Jurkat, Clone E6-1 (cell line): ENCODE results near the gene ZNF135.

Source experiments
- DNase-seq: peaks from one replicate; pipeline ENCODE4 v3.0.0-alpha.2; 2011; ENCODE audit warnings: low read depth, low spot score
- H3K4me3 ChIP-seq: 2 replicates; pipeline ENCODE4 v1.5.1; 2011; ENCODE audit warnings: mild to moderate bottlenecking, low read length, control low read depth, moderate library complexity

ZNF135 gene

DNA sequence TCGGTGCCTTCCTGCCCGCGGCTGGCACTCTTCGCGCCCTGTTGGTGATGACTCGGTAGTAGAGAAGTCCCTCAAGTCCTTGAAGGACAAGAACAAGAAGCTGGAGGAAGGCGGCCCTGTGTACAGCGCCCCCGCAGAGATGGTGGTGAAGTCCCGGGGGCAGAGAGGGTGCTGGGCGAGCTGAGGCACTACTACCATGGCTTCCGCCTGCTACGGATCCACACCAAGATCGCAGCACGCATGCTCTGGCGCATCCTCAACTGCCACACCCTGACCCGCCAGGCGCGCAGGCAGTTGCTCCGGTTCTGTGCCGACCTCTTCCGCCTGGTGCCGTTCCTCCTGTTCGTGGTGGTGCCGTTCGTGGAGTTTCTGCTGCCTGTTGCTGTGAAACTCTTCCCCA lies 14.2 kb upstream of the ZNF135 start:
- H3K4me3 ChIP-seq = no peak overlapping the region

DNA sequence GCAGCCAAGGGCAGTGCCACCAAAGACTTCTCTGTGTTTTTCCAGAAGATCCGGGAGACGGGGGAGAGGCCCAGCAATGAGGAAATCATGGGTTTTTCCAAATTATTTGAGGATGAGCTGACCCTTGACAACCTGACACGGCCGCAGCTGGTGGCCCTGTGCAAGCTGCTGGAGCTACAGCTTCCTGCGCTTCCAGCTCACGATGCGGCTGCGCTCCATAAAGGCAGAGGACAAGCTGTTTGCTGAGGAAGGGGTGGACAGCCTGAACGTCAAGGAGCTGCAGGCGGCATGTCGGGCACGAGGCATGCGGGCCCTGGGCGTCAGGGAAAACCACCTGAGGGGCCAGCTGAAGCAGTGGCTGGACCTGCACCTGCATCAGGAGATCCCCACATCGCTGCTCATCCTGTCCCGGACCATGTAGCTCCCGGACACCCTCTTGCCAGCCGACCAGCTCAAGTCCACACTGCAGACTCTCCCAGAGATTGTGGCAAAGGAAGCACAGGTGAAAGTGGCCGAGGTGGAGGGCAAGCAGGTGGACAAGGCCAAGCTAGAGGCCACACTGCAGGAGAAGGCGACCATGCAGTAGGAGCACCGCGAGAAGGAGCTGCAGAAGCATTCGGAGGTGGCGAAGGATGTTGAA lies 13.6 kb upstream of the ZNF135 start:
- H3K4me3 ChIP-seq = no peak overlapping the region
- DNase-seq = no peak

More for the DNA sequence above, 14.2 kb upstream of the ZNF135 start:
- DNase-seq = no peak

- H3K4me3 ChIP-seq = no peak overlapping the region
- DNase-seq = no peak
These were observed 12.2 kb upstream of the ZNF135 start for GRCh38 chr19:58046856-58047255.

DNA sequence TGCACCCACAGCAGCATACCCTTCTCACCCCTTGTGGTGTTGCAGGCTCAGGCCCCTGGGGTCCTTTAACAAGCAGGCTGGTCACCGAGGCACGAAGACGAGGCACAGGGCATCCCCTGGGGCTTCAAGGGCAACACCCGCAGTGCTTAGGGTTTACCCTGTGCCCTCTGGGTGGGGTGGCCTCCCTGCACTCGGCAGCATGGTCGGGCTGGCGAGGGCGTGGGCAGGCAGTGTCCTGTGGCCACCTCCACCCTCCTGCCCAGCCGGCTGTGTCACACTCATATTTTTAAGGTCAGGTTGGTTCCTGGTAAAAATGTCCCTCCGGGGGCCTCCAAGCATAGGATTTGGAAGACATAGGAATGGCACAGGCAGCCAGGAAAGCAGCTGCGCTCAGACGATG lies 11.4 kb upstream of the ZNF135 start:
- H3K4me3 ChIP-seq = no peak overlapping the region
- no peak for DNase-seq

DNA sequence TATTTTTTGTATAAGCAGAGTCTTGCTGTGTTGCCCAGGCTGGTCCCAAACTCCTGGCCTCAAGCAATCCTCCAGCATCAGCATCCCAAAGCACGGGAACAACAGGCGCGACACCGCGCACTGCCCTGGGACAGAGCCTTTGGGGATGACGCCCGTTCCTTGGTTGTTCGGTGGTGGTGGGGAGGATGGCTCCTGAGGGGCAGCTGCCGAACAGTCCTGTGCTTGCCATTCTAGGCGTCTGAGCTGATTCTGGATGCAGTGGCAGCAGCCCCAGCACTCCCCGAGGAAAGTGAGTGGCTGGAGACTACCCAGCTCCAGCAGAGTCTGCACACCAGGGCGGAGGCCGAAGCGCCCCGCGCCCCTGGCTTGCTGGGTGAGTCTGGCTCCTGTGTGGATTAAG lies 6.8 kb upstream of the ZNF135 start:
- no peak for DNase-seq

GRCh38 chr19:58053480-58054156 lies 5.5 kb upstream of the ZNF135 start:
- DNase-seq = no peak
- H3K4me3 ChIP-seq = no peak overlapping the region

More for the DNA sequence above, 6.8 kb upstream of the ZNF135 start:
- no peak overlapping the region for H3K4me3 ChIP-seq

DNA sequence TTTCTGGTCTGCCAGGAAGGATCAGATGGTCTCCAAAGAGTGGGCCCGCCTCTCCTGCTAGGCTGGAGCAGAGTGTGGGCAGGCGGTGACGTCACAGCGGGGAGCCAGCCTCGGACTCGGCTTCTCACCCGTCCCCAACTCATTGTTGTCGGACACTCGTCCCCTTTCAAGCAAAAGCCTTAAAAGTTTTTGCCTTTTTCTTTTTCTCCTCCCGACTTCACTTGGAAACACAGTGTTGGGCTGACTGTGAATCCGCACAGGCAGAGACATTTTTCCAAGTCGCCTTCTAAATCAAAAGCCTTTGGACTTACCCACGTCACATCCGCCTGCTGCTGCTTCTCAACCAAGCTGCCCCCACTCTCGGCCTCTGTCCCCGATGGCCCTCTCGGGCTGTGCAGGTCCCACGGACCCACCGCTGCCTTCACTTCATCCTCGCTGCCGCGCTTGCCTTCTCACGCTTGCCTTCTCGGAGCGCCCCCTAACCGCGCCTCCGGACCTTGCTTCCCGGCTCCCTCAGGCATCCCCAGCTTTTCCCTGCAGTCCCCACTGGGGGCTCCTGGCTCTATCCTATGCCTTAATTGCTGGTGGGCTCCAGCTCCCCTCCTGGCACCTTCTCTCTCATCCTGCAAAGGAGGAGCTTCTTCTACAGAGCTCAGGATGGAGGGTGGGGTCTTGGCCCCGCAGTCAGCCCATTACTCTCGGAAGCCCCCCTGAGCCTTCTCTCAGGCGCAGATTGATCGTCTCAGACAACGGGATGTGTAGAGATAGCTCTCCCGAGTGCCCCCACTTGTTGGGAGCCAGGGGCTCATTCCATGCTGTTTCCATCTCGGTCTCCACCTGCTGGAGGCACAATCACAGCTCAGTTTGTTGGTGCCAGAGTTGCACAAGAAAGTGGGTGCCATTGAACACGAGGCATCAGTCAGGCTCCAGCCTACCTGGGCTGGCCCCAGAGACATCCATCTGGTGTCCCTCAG lies 3.9 kb upstream of the ZNF135 start:
- no peak for DNase-seq
- H3K4me3 ChIP-seq = no peak overlapping the region

- DNase-seq = no peak
- H3K4me3 ChIP-seq = no peak overlapping the region
These were observed 2.8 kb upstream of the ZNF135 start for GRCh38 chr19:58056261-58056660.

GRCh38 chr19:58056861-58057260 lies 2.2 kb upstream of the ZNF135 start:
- H3K4me3 ChIP-seq = no peak overlapping the region
- DNase-seq = no peak

DNA sequence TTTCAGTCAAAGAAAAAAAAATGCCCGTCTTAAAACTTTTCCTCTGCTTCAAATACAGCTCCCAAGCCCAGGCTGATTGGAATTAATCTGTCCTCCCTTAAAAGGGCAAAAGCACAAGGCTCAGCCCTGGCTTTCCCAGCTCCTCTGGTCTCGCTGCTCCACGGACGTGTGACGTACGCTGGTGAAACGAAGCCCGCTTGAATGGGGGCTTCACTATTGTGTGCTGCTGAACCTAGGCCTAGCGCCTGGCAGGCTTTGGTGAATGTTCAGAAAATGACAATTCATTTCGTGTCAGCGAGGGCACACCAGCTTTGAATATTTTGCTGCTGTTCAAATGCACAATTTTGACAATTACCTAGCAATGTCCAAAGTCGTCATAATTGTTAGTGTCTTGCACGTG lies 615 bp upstream of the ZNF135 start:
- no peak for DNase-seq
- H3K4me3 ChIP-seq = no peak overlapping the region

DNA sequence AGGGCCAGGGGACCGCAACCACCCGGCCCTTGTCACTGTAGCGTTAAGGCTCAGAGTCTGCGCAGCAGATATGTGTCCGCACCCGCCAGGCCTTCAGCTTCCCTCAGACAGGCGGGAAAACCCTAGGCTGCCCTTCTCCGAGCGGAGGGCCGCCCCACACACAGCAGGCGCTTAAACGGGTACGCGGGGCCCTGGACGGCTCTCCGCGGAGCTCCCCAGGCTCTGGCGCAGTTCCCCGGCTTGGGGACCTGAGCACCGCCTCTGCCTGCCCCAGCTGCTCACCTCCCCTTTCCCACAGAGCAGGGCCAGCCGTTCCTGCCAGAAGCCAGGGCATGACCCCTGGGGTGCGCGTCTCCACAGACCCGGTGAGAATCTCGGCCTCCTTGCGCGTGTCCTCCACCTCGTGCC lies 593 bp downstream of the ZNF135 start:
- H3K4me3 ChIP-seq = no peak overlapping the region
- DNase-seq = no peak

- no peak overlapping the region for H3K4me3 ChIP-seq
- DNase-seq = no peak
These were observed 1.1 kb downstream of the ZNF135 start for GRCh38 chr19:58060231-58060630.

DNA sequence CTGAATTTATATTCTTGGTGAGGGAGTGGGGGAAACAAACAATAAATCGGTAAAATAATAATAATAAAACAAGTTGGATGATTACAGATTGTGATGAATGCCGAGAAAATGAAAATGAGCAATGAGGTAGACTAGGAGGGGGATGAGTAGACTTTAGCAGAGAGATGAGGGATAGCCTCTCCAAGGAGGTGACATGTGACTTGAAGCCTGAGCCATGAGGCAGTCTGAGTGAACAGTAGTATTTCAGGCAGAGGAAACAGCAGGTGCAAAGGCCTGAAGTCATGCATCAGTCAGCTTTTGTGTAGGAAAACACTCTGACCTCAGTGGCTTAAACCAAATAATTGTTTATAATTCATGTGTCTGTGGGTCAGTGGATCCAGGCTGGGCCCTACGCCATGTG lies 4.6 kb downstream of the ZNF135 start:
- DNase-seq = no peak
- H3K4me3 ChIP-seq = no peak overlapping the region

GRCh38 chr19:58067240-58067912 lies 8.3 kb downstream of the ZNF135 start:
- H3K4me3 ChIP-seq = no peak overlapping the region
- DNase-seq = no peak

DNA sequence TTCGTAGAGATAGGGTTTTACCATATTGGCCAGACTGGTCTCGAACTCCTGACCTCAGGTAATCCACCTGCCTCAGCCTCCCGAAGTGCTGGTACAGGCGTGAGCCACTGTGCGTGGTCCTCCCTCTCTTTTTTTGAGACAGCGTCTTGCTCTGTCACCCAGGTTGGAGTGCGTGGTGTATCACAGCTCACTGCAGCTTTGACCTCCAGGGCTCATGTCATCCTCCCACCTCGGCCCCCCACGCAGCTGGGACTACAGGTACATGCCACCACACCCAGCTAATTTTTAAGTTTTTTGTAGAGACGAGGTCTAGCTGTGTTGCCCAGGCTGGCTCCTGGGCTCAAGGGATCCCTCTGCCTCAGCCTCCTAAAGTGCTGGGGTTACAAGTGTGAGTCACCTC lies 20.7 kb downstream of the ZNF135 start:
- DNase-seq = no peak
- H3K4me3 ChIP-seq = no peak overlapping the region

DNA sequence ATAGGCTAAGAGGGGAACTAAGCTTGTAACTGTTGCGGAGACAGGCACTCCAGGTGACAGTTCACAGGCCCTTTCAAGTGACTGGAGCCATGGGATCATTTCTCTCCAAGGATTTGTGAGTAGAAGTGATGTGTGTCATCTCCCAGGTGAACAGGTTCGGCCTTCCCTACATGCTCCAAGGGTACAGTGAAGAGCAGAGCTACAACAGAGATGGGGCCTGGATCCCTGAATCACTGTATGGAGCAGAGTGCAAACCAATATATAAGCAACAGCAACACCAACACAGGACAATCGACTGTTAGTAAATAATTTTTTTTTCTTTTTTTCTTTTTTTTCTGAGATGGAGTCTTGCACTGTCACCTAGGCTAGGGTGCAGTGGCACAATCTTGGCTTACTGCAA lies 23.9 kb downstream of the ZNF135 start:
- DNase-seq = no peak
- no peak overlapping the region for H3K4me3 ChIP-seq

DNA sequence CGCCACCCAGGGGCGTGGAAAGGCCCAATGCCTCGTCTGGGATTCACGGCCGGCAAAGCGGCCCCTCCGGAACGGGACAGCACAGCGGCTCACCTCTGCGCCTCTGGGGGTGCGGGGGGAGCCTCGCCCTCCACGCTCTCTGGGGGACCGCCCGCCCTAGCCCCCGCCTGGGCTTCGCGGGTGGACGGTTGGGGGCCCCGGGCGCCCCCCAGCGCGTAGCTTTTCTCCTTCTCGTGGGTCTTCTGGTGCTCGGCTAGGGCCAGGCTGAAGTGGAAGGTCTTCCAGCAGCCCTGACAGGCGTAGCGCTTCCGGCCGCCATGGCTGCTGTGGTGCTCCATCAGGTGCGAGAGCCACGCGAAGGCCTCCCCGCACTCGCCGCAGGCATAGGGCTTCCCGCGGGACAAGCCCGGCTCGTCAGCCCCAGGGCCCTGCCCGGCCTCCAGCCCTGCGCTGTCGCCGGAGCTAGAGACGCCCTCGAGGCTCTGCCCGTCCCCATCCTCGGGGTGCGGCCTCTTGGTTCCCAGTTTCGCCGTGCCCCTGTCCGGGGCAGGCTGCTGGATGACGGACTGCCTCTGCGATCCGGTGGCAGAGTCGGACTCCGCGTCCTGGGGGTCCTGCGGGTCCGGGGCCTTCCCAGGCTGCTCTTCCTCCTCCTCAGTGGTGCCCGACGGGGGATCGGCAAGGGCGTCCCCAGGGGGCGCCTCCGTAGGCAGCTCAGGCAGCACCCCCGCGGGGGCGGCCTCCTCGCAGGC lies 25.7 kb downstream of the ZNF135 start:
- no peak overlapping the region for H3K4me3 ChIP-seq
- no peak for DNase-seq

GRCh38 chr19:58085348-58085875 lies 26.3 kb downstream of the ZNF135 start:
- H3K4me3 ChIP-seq = no peak overlapping the region
- no peak for DNase-seq
